Mesenchymal stem cell (in vitro differentiated cells and primary cell): Measurements from ENCODE around the gene IFI27L2.

Source experiments
- DNase-seq: peaks from one replicate; pipeline ENCODE4 v3.0.0-alpha.2; 2013
- H2AFZ ChIP-seq: one replicate; pipeline ENCODE4 v1.6.1; 2013; ENCODE audit warnings: low read depth, mild to moderate bottlenecking, control low read depth, inconsistent platforms, low read length, moderate library complexity
- H2AK5ac ChIP-seq: 2 replicates; pipeline ENCODE4 v1.6.1; 2013; ENCODE audit warnings: low read length, moderate library complexity, mild to moderate bottlenecking, inconsistent platforms; ENCODE audit not compliant: severe bottlenecking
- H2BK120ac ChIP-seq: one replicate; pipeline ENCODE4 v1.6.1; 2013; ENCODE audit warnings: low read depth, mild to moderate bottlenecking, inconsistent platforms, low read length, moderate library complexity
- H2BK12ac ChIP-seq, 2 experiments: one replicate each; pipeline ENCODE4 v1.6.1; 2013; ENCODE audit warnings: inconsistent platforms in 2 of 2, low read length in 2 of 2, mild to moderate bottlenecking in 2 of 2, moderate library complexity in 2 of 2, control low read depth in 1 of 2
- H2BK15ac ChIP-seq: one replicate; pipeline ENCODE4 v1.6.1; 2013; ENCODE audit warnings: mild to moderate bottlenecking, low read depth, inconsistent platforms; ENCODE audit not compliant: poor library complexity, severe bottlenecking
- H2BK5ac ChIP-seq: 2 replicates; pipeline ENCODE4 v1.6.1; 2013; ENCODE audit warnings: low read depth, mild to moderate bottlenecking, low read length, control low read depth, inconsistent platforms; ENCODE audit not compliant: poor library complexity, severe bottlenecking
- H3K14ac ChIP-seq, 2 experiments: one replicate each; pipeline ENCODE4 v1.6.1; 2013; ENCODE audit warnings: inconsistent platforms in 2 of 2, low read length in 2 of 2, control low read depth in 1 of 2, mild to moderate bottlenecking in 1 of 2, moderate library complexity in 1 of 2
- H3K18ac ChIP-seq, 2 experiments: one replicate each; pipeline ENCODE4 v1.6.1; 2013; ENCODE audit warnings: inconsistent platforms in 2 of 2, low read length in 2 of 2, control low read depth in 1 of 2, low read depth in 1 of 2, mild to moderate bottlenecking in 1 of 2
- H3K23ac ChIP-seq, 2 experiments: one replicate each; pipeline ENCODE4 v1.6.1; 2013; ENCODE audit warnings: inconsistent platforms in 2 of 2, low read length in 2 of 2, mild to moderate bottlenecking in 2 of 2, moderate library complexity in 2 of 2, control low read depth in 1 of 2
- H3K27ac ChIP-seq: 2 replicates; pipeline ENCODE4 v1.5.1; 2013; ENCODE audit warnings: mild to moderate bottlenecking, moderate library complexity, low read length, control low read depth, inconsistent platforms; ENCODE audit not compliant: poor library complexity, severe bottlenecking
- H3K27me3 ChIP-seq, 2 experiments: 2 replicates each; pipeline versions ENCODE4 v1.6.1 to v1.7.0; 2013; ENCODE audit warnings: low read length in 2 of 2, mild to moderate bottlenecking in 2 of 2, moderate library complexity in 2 of 2, control low read depth in 1 of 2, inconsistent platforms in 1 of 2; ENCODE audit not compliant: control insufficient read depth in 1 of 2, insufficient read depth in 1 of 2
- H3K36me3 ChIP-seq, 2 experiments: 2 replicates each; pipeline versions ENCODE4 v1.6.1 to v1.7.0; 2013; ENCODE audit warnings: low read length in 2 of 2, control low read depth in 1 of 2, inconsistent platforms in 1 of 2, low read depth in 1 of 2, mild to moderate bottlenecking in 1 of 2; ENCODE audit not compliant: insufficient read depth in 2 of 2, control insufficient read depth in 1 of 2
- H3K4ac ChIP-seq, 2 experiments: one replicate each; pipeline ENCODE4 v1.6.1; 2013; ENCODE audit warnings: inconsistent platforms in 2 of 2, low read length in 2 of 2, mild to moderate bottlenecking in 2 of 2, moderate library complexity in 2 of 2, control low read depth in 1 of 2, low read depth in 1 of 2
- H3K4me1 ChIP-seq: 2 replicates; pipeline ENCODE4 v1.6.1; 2013; ENCODE audit warnings: low read depth, low read length, control low read depth; ENCODE audit not compliant: control insufficient read depth, insufficient read depth
- H3K4me2 ChIP-seq: 2 replicates; pipeline ENCODE4 v1.6.1; 2013; ENCODE audit warnings: low read length, mild to moderate bottlenecking, inconsistent platforms; ENCODE audit not compliant: poor library complexity, severe bottlenecking
- H3K4me3 ChIP-seq, 2 experiments: 2 replicates each; pipeline versions ENCODE4 v1.5.1 to v1.7.0; 2013; ENCODE audit warnings: low read length in 2 of 2, mild to moderate bottlenecking in 2 of 2, control low read depth in 1 of 2, low read depth in 1 of 2; ENCODE audit not compliant: insufficient read depth in 1 of 2
- H3K79me1 ChIP-seq: replicated peaks from 2 replicates; pipeline ENCODE4 v1.6.1; 2013; ENCODE audit warnings: mild to moderate bottlenecking, control low read depth, low read length, inconsistent platforms; ENCODE audit not compliant: poor library complexity, severe bottlenecking
- H3K9ac ChIP-seq: 2 replicates; pipeline ENCODE4 v1.7.0; 2013; ENCODE audit warnings: mild to moderate bottlenecking, low read length, moderate library complexity
- H3K9me3 ChIP-seq: 2 replicates; pipeline ENCODE4 v1.7.0; 2013; ENCODE audit warnings: mild to moderate bottlenecking, low read length; ENCODE audit not compliant: control insufficient read depth
- H4K8ac ChIP-seq: one replicate; pipeline ENCODE4 v1.6.1; 2013; ENCODE audit warnings: inconsistent platforms, mild to moderate bottlenecking, low read length, moderate library complexity
- H4K91ac ChIP-seq: one replicate; pipeline ENCODE4 v1.6.1; 2013; ENCODE audit warnings: mild to moderate bottlenecking, low read length, inconsistent platforms
- WGBS: methylation state at CpG from one replicate; pipeline ENCODE4 v1.1.7; 2013; ENCODE audit warnings: mixed read lengths; 5-methylcytosine and 5-hydroxymethylcytosine counted together

The IFI27L2 gene

DNA sequence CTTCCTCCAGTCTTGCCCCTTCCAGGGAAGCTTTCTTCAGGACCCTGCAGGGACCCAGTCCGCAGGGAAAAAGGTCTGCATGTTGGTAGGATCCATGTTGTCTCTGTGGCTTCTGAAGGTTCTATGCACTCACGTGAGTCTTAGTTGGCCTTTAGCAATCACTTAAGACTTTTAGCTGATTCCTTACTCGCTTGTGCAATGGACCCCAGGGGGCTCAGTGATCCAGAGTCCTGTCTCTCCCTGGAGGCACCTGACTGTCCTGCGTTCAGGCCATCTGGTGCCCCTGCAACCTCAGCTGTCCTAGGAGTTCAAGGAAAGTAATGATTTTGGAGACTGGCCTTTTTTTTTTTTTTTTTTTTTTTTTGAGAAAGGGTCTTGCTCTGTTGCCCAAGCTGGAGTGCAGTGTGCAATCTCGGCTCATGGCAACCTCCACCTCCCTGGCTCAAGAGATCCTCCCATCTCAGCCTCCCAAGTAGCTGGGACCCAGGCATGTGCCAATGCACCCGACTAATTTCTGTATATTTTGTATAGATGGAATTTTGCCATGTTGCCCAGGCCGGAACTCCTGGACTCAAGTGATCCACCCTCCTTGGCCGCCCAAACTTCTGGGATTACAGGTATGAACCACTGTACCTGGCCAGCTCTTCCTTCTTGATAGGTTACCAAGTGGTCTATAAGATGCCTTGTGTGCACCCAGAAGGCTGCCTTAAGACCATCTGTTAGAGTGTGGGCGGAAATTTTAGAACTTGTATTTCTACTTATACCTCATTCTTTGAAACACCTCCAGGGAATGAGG lies 4.6 kb downstream of the IFI27L2 start:
- H3K27ac ChIP-seq = no peak overlapping the region

DNA sequence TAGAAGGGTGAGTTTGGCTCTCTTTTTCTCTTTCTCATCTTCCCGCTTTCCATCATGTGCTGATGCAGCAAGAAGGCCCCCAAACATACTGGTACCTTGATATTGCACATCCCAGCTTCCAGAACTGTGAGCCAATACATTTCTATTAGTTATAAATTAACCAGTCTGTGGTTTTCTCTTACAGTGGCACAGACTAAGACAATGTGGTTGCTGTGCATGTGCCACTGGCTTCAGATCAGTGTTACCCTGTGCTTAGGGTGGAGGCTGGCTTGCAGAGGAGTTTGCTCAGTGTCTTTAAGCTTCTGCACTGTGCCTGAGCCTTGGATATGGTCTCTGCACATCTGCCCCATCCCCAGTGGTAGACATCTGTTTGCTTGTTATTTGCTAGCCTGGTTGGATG lies 5.5 kb downstream of the IFI27L2 start:
- H2BK5ac ChIP-seq = no peak overlapping the region
- H4K8ac ChIP-seq = no peak overlapping the region
- DNase-seq = no peak
- no peak overlapping the region for H3K4ac ChIP-seq
- no peak overlapping the region for H3K27ac ChIP-seq
- H3K9me3 ChIP-seq = peaks cover 16% of the 10 kb centered on the region
- peaks cover 14 to 23% of the 10 kb centered on the region in 2 experiments for H3K36me3 ChIP-seq
- no peak overlapping the region for H3K4me2 ChIP-seq
- H3K79me1 ChIP-seq = peaks cover 6% of the 10 kb centered on the region
- H3K23ac ChIP-seq = no peak overlapping the region
- no peak overlapping the region for H2BK12ac ChIP-seq
- H4K91ac ChIP-seq = no peak overlapping the region
- no peak overlapping the region for H2AK5ac ChIP-seq
- no peak overlapping the region for H2BK15ac ChIP-seq
- 60% methylated on average over 1 of the region's 1 CpG for WGBS
- no peak overlapping the region for H2AFZ ChIP-seq
- H2BK120ac ChIP-seq = no peak overlapping the region
- no peak overlapping the region for H3K4me3 ChIP-seq
- no peak overlapping the region for H3K9ac ChIP-seq
- no peak overlapping the region for H3K14ac ChIP-seq
- H3K4me1 ChIP-seq = peaks cover 11% of the 10 kb centered on the region
- H3K27me3 ChIP-seq = peaks cover 0 to 9% of the 10 kb centered on the region in 2 experiments
- no peak overlapping the region for H3K18ac ChIP-seq

More for the DNA sequence above, 4.6 kb downstream of the IFI27L2 start:
- H3K9ac ChIP-seq = no peak overlapping the region
- no peak overlapping the region for H3K4me2 ChIP-seq
- 92% methylated on average over 7 of the region's 9 CpGs for WGBS
- H3K4me1 ChIP-seq = peaks cover 14% of the 10 kb centered on the region
- no peak overlapping the region for H3K18ac ChIP-seq
- H3K4me3 ChIP-seq = no peak overlapping the region
- H3K14ac ChIP-seq = no peak overlapping the region
- peaks cover 6% of the 10 kb centered on the region for H3K79me1 ChIP-seq
- no peak overlapping the region for H2AFZ ChIP-seq
- no peaks in the 10 kb centered on the region for H3K27me3 ChIP-seq
- no peak overlapping the region for H3K4ac ChIP-seq
- no peak overlapping the region for H2BK12ac ChIP-seq
- no peak overlapping the region for H3K23ac ChIP-seq
- H4K8ac ChIP-seq = no peak overlapping the region
- peaks cover 11% of the 10 kb centered on the region for H3K9me3 ChIP-seq
- H2BK15ac ChIP-seq = no peak overlapping the region
- DNase-seq = no peak
- no peak overlapping the region for H2BK120ac ChIP-seq
- peaks cover 14 to 23% of the 10 kb centered on the region in 2 experiments for H3K36me3 ChIP-seq
- H2AK5ac ChIP-seq = no peak overlapping the region
- no peak overlapping the region for H2BK5ac ChIP-seq
- H4K91ac ChIP-seq = no peak overlapping the region

GRCh38 chr14:94123296-94123695 lies 6.1 kb downstream of the IFI27L2 start:
- H3K27me3 ChIP-seq = peaks cover 0 to 12% of the 10 kb centered on the region in 2 experiments
- no peak overlapping the region for H2BK5ac ChIP-seq
- H2BK15ac ChIP-seq = no peak overlapping the region
- H3K14ac ChIP-seq = no peak overlapping the region
- H3K9ac ChIP-seq = no peak overlapping the region
- WGBS = 89% methylated on average over 9 of the region's 9 CpGs
- no peak for DNase-seq
- no peak overlapping the region for H2AFZ ChIP-seq
- peaks cover 3% of the 10 kb centered on the region for H3K79me1 ChIP-seq
- no peak overlapping the region for H2BK120ac ChIP-seq
- H3K18ac ChIP-seq = no peak overlapping the region
- H3K4me3 ChIP-seq = no peak overlapping the region
- no peak overlapping the region for H2AK5ac ChIP-seq
- H3K4ac ChIP-seq = no peak overlapping the region
- no peak overlapping the region for H4K8ac ChIP-seq
- H3K27ac ChIP-seq = no peak overlapping the region
- H3K4me2 ChIP-seq = no peak overlapping the region
- H3K23ac ChIP-seq = no peak overlapping the region
- no peak overlapping the region for H2BK12ac ChIP-seq
- H3K36me3 ChIP-seq = peaks cover 12 to 23% of the 10 kb centered on the region in 2 experiments
- H3K4me1 ChIP-seq = peaks cover 9% of the 10 kb centered on the region
- no peak overlapping the region for H4K91ac ChIP-seq
- peaks cover 16% of the 10 kb centered on the region for H3K9me3 ChIP-seq

- peaks cover 0 to 19% of the 10 kb centered on the region in 2 experiments for H3K27me3 ChIP-seq
- no peak overlapping the region for H3K23ac ChIP-seq
- H4K8ac ChIP-seq = no peak overlapping the region
- H3K4ac ChIP-seq = no peak overlapping the region
- no peak overlapping the region for H4K91ac ChIP-seq
- no peak overlapping the region for H3K4me2 ChIP-seq
- no peaks in the 10 kb centered on the region for H3K79me1 ChIP-seq
- H3K9ac ChIP-seq = no peak overlapping the region
- no peak overlapping the region for H3K27ac ChIP-seq
- H3K4me1 ChIP-seq = peaks cover 7% of the 10 kb centered on the region
- H3K18ac ChIP-seq = no peak overlapping the region
- no peak overlapping the region for H2BK5ac ChIP-seq
- H2BK120ac ChIP-seq = no peak overlapping the region
- H2AFZ ChIP-seq = no peak overlapping the region
- peaks cover 10 to 17% of the 10 kb centered on the region in 2 experiments for H3K36me3 ChIP-seq
- whole genome bisulfite sequencing = 54% methylated on average over 3 of the region's 3 CpGs
- no peak overlapping the region for H2BK12ac ChIP-seq
- no peak overlapping the region for H2BK15ac ChIP-seq
- no peak overlapping the region for H3K14ac ChIP-seq
- no peak overlapping the region for H2AK5ac ChIP-seq
- H3K9me3 ChIP-seq = peaks cover 16% of the 10 kb centered on the region
- DNase-seq = no peak
- no peak overlapping the region for H3K4me3 ChIP-seq
Measured at GRCh38 chr14:94122438-94122837, 7.0 kb downstream of the IFI27L2 start.
